GM12873 (cell line): Measurements from ENCODE around the gene TRAPPC10.
"Not testable (repeated sequence)": the region's sequence is repeated elsewhere in the genome, so short reads cannot be mapped to it uniquely, and the experiment has no call there.

Source experiments
- CTCF ChIP-seq: IDR thresholded peaks from 2 replicates; pipeline ENCODE4 v1.5.1; 2012; ENCODE audit warnings: low read depth, mild to moderate bottlenecking, moderate library complexity, low read length, control low read depth; ENCODE audit not compliant: insufficient read depth; ENCODE audit errors: missing control alignments

Gene TRAPPC10

GRCh38 chr21:44088401-44088780, 76.3 kb downstream of the TRAPPC10 start:
- TF ChIP-seq CTCF, result no peak

- no peak for TF ChIP-seq CTCF
Observed at GRCh38 chr21:44089001-44089911, 77.1 kb downstream of the TRAPPC10 start.

GRCh38 chr21:44090325-44090724, 78.2 kb downstream of the TRAPPC10 start:
- no peak for TF ChIP-seq CTCF

GRCh38 chr21:44092211-44092610, 80.1 kb downstream of the TRAPPC10 start:
- TF ChIP-seq CTCF, result no peak

- TF ChIP-seq CTCF, result no peak
Observed at GRCh38 chr21:44093761-44094160, 81.7 kb downstream of the TRAPPC10 start.

GRCh38 chr21:44094832-44095231, 82.7 kb downstream of the TRAPPC10 start:
- no peak for TF ChIP-seq CTCF

- TF ChIP-seq CTCF, result not testable (repeated sequence)
Observed at GRCh38 chr21:44107026-44107501, 95.0 kb downstream of the TRAPPC10 start, which contains the start of gene PWP2. Gene PWP2, plus strand, starts transcription at chr21:44107399. Its CDS starts 18 bp downstream, at chr21:44107417.
